ENCODE data around the gene SLC22A17.
"Not testable (repeated sequence)": the region's sequence is repeated elsewhere in the genome, so short reads cannot be mapped to it uniquely, and the experiment has no call there.

GRCh38 chr14:23400496-23401149, 47.9 kb upstream of the SLC22A17 start:
- TF ChIP-seq CTCF (conservative IDR thresholded peaks at IDR 0.05; ENCODE audit: low read length); EZH2phosphoT487 (IDR thresholded peaks at IDR 0.05; ENCODE audit: borderline replicate concordance, low read depth, low read length): not testable (repeated sequence)

All from OCI-LY7 (cell line).